ENCODE results near the gene CD2AP. TPM values are rescaled to one million over a fixed set of nuclear protein-coding genes. Genes with fewer than 3 reads are reported as not detected.
A peak's percentile ranks its signal among the peaks of the same experiment; 100 is the strongest.

The CD2AP gene
- total RNA-seq (2014; rRNA removed; shearing (Covaris generic)) = 17.8 and 22.8 TPM in 2 replicates
- polyA plus RNA-seq (2016; fragmentation: Nextera tagmentation; extraction: Ambion mirVana) = 12.3 and 13.2 TPM in 2 replicates

GRCh38 chr6:47477497-47478232 lies at the start of gene CD2AP:
CD2AP (plus strand) TSS chr6:47477789; CDS start chr6:47478245, 456 bp downstream.
- TF ChIP-seq EZH2phosphoT487 (IDR thresholded peaks at IDR 0.05; ENCODE audit: insufficient read depth, low read depth) = no peak
- no peak for TF ChIP-seq EZH2 (IDR thresholded peaks at IDR 0.05; ENCODE audit: insufficient read depth, poor library complexity, severe bottlenecking)
- H3K36me3 ChIP-seq (ENCODE audit: low read depth) = no peaks in the 10 kb centered on the region
- peak within 1 kb of the TSS; percentile 96 for H3K9ac ChIP-seq
- no peaks in the 10 kb centered on the region for H3K9me3 ChIP-seq (ENCODE audit: low read depth)
- peak; percentile 91 for DNase-seq
- peak within 1 kb of the TSS; percentile 97 for H3K4me2 ChIP-seq (ENCODE audit: unreplicated experiment)
- peaks cover 14% of the 10 kb centered on the region for H3K4me1 ChIP-seq (ENCODE audit: insufficient read depth)
- H2AFZ ChIP-seq = peak within 1 kb of the TSS; percentile 95
- H3K9me2 ChIP-seq (ENCODE audit: insufficient read depth) = no peaks in the 10 kb centered on the region
- peak within 1 kb of the TSS; percentile 81 for H3K27ac ChIP-seq
- H3K79me2 ChIP-seq (ENCODE audit: insufficient read depth) = peaks cover 46% of the 10 kb centered on the region
- H4K20me1 ChIP-seq (ENCODE audit: insufficient read depth) = no peaks in the 10 kb centered on the region
- 1% methylated on average over 31 to 62 of the region's 83 CpGs for WGBS, 2 experiments (ENCODE audit: low coverage in 1 of 2, low lambda C conversion rate in 2 of 2, missing lambda C conversion rate in 2 of 2)
- peak within 1 kb of the TSS; percentile 99 for H3K4me3 ChIP-seq
- in situ Hi-C loops (cut with MboI) = no loop called here
- H3K27me3 ChIP-seq (replicated peaks; ENCODE audit: insufficient read depth) = no peaks in the 10 kb centered on the region
- H3F3A ChIP-seq (ENCODE audit: insufficient read depth) = peaks cover 20% of the 10 kb centered on the region; the same call in 1 of the 2 replicates

GRCh38 chr6:47428288-47428687 lies 49.3 kb upstream of the CD2AP start:
- H3K4me3 ChIP-seq = no peak overlapping the region
- no peaks in the 10 kb centered on the region for H3K9me2 ChIP-seq (ENCODE audit: insufficient read depth)
- 24 to 36% methylated on average over 2 of the region's 2 CpGs for WGBS, 2 experiments (ENCODE audit: low coverage in 1 of 2, low lambda C conversion rate in 2 of 2, missing lambda C conversion rate in 2 of 2)
- no peaks in the 10 kb centered on the region for H3K9me3 ChIP-seq (ENCODE audit: low read depth)
- no peaks in the 10 kb centered on the region for H3K4me1 ChIP-seq (ENCODE audit: insufficient read depth)
- no peaks in the 10 kb centered on the region for H3F3A ChIP-seq (ENCODE audit: insufficient read depth)
- no peak for DNase-seq
- H3K27ac ChIP-seq = no peak overlapping the region
- H3K79me2 ChIP-seq (ENCODE audit: insufficient read depth) = no peaks in the 10 kb centered on the region
- TF ChIP-seq EZH2 (IDR thresholded peaks at IDR 0.05; ENCODE audit: insufficient read depth, poor library complexity, severe bottlenecking) (no peak), EZH2phosphoT487 (IDR thresholded peaks at IDR 0.05; ENCODE audit: insufficient read depth, low read depth) (no peak)
- H3K4me2 ChIP-seq (ENCODE audit: unreplicated experiment) = no peak overlapping the region
- H3K27me3 ChIP-seq (replicated peaks; ENCODE audit: insufficient read depth) = peaks cover 5% of the 10 kb centered on the region
- no peaks in the 10 kb centered on the region for H4K20me1 ChIP-seq (ENCODE audit: insufficient read depth)
- in situ Hi-C loops (cut with MboI) = no loop called here
- no peaks in the 10 kb centered on the region for H3K36me3 ChIP-seq (ENCODE audit: low read depth)
- H2AFZ ChIP-seq = no peak overlapping the region
- no peak overlapping the region for H3K9ac ChIP-seq

- Histone ChIP-seq H3K79me2 (ENCODE audit: insufficient read depth) (no peaks in the 10 kb centered on the region), H2AFZ (no peak overlapping the region), H3K4me1 (ENCODE audit: insufficient read depth) (no peaks in the 10 kb centered on the region), H3F3A (ENCODE audit: insufficient read depth) (no peaks in the 10 kb centered on the region), H3K27ac (no peak overlapping the region), H3K36me3 (ENCODE audit: low read depth) (no peaks in the 10 kb centered on the region), H3K9me3 (ENCODE audit: low read depth) (no peaks in the 10 kb centered on the region), H3K9ac (no peak overlapping the region), H3K4me3 (no peak overlapping the region), H3K4me2 (ENCODE audit: unreplicated experiment) (no peak overlapping the region), H3K9me2 (ENCODE audit: insufficient read depth) (no peaks in the 10 kb centered on the region), H4K20me1 (ENCODE audit: insufficient read depth) (no peaks in the 10 kb centered on the region), H3K27me3 (replicated peaks; ENCODE audit: insufficient read depth) (peaks cover 5% of the 10 kb centered on the region)
- TF ChIP-seq EZH2phosphoT487 (IDR thresholded peaks at IDR 0.05; ENCODE audit: insufficient read depth, low read depth) (no peak), EZH2 (IDR thresholded peaks at IDR 0.05; ENCODE audit: insufficient read depth, poor library complexity, severe bottlenecking) (no peak)
- WGBS, 2 experiments (ENCODE audit: low coverage in 1 of 2, low lambda C conversion rate in 2 of 2, missing lambda C conversion rate in 2 of 2) = 24 to 34% methylated on average over 2 of the region's 2 CpGs
- in situ Hi-C loops (cut with MboI) = no loop called here
- no peak for DNase-seq
Observed at GRCh38 chr6:47428746-47429664, 48.6 kb upstream of the CD2AP start.
